Bronchial epithelial cell (primary cell): ENCODE measurements around the gene SNX19. TPM values are rescaled to one million over a fixed set of nuclear protein-coding genes. Genes with fewer than 3 reads are reported as not detected.
A peak's percentile ranks its signal among the peaks of the same experiment; 100 is the strongest.

Source experiments
- DNase-seq: peaks from one replicate; pipeline ENCODE4 v3.0.0-alpha.2; 2010; ENCODE audit warnings: low read depth
- FAIRE-seq: peaks from 2 replicates; lab custom pipeline; 2011; peaks lifted over from hg19 to GRCh38; lab: Jason Lieb, UNC
- H3K27me3 ChIP-seq: 2 replicates; pipeline ENCODE4 v1.5.1; 2011; ENCODE audit warnings: low read length; ENCODE audit not compliant: control insufficient read depth, insufficient read depth
- H3K36me3 ChIP-seq: 2 replicates; pipeline ENCODE4 v1.5.1; 2011; ENCODE audit warnings: low read length; ENCODE audit not compliant: control insufficient read depth, insufficient read depth
- H3K4me3 ChIP-seq: 2 replicates; pipeline ENCODE4 v1.5.1; 2011; ENCODE audit warnings: mild to moderate bottlenecking, low read depth, low read length, control low read depth
- CTCF ChIP-seq: IDR thresholded peaks from 2 replicates; pipeline ENCODE4 v1.5.1; 2011; ENCODE audit warnings: mild to moderate bottlenecking, moderate library complexity, low read length, control low read depth, inconsistent platforms; ENCODE audit not compliant: insufficient read depth, severe bottlenecking
- total RNA-seq: library from RNA; depleted of rRNA; stranded (reverse); fragments of >200 nt; gene quantifications from 2 replicates; pipeline ENCODE4 v1.2.1, GENCODE V29; 2014

SNX19 gene
- total RNA-seq, 1 donor from 2014 or later: 34.8 TPM

DNA sequence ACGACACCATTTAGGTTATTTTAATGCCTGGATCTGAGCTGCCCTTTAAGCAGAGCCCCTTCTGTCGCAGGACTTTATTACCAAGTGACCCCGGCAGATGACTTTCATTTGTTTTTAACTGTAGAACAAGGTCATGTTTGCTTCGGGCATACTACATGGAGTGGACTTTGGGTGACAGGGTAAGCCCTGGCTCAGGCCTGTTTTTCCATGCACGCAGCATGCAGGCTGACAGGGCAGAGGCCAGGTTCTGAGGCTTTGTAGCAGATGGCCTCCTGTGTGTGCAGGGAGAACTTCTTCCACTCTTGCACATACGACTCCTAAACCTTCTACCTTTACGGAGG is 50.5 kb downstream of the SNX19 start:
- DNase-seq: no peak
- H3K36me3 ChIP-seq: no peaks in the 10 kb centered on the region
- H3K4me3 ChIP-seq: no peak overlapping the region
- TF ChIP-seq CTCF: no peak
- H3K27me3 ChIP-seq: no peaks in the 10 kb centered on the region
- no peak for FAIRE-seq

DNA sequence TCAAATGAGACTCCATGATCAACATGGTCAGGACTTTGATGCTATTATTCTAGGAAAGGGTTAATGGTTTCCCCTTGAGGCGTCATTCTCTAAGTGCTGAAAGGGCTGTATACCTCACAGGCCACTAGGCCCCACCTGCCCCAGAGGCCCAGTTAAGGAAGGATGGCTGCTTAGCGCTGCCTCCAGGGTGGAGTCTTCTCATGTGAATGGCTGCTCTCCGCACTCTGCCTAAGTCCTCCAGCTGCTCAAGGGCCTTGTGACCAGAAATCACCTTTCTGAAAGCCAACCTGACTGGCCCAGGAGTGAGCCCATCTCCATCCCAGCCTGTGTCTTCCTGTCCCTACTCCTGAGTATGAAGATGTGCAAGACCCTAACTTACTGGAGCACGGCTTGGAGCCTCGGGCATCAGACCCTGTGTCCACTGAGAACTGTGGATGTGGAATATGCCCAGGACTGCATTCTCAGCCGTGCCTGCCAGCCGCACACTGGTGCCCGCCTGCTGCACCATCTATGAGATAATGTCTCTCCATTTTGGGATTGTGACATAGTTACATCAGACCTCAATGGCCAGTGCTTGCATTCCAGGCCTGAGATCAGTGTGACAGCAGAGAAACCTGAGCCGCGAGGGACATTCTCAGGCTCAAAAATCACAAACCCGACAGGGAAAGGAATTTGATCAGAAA is 51.0 kb downstream of the SNX19 start:
- TF ChIP-seq CTCF: no peak
- DNase-seq: no peak
- FAIRE-seq: no peak
- Histone ChIP-seq H3K4me3 (no peak overlapping the region), H3K36me3 (no peaks in the 10 kb centered on the region), H3K27me3 (no peaks in the 10 kb centered on the region)

DNA sequence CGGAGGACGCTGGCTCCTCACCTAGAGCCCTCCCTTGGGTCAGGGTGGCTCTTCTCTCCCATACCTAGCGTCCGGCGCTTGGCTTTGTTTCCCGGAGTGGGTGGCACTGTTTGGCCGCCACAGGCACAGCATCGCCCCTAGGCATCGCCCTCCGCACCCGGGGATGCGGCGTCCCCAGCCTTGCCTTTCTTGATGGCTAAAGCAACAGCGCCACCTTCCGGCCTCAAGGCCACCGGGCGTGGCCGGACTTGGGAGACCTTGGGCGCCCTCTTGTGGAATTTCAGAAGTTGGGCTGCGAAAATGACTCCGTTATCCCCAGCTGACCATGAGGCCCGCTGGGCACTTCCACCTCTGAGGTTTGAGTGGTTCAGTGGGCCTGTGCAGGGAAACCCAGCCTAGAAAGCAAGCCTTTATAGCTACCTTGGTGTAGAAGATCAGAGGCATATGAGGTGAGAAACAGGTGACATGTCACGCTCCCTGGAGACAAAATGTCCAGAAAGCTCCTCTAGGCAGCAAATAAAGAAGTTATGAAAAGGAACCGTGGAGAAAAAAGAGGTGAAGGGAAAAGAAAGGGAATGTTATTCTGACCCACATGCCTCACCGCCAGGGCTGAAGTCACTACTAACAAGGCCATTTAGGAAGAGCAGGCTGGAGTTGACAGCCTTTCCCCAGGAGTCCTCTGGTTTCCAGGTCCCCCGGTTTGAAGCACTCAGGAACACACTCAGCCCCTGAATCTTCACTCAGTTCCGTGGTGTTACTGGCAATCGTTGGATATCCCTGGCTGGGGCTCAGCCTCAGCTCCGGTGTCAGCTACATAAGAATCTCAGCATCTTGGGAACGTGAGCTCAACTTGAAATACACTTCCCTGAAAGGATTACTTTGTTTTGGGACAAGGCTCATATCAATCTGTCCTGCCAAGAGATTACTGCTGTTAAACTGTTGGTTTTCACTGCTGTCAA is 54.1 kb downstream of the SNX19 start:
- no peak for FAIRE-seq
- DNase-seq: peak; percentile 77
- no peak overlapping the region for H3K4me3 ChIP-seq
- H3K36me3 ChIP-seq: no peaks in the 10 kb centered on the region
- TF ChIP-seq CTCF: peak; percentile 100
- no peaks in the 10 kb centered on the region for H3K27me3 ChIP-seq

DNA sequence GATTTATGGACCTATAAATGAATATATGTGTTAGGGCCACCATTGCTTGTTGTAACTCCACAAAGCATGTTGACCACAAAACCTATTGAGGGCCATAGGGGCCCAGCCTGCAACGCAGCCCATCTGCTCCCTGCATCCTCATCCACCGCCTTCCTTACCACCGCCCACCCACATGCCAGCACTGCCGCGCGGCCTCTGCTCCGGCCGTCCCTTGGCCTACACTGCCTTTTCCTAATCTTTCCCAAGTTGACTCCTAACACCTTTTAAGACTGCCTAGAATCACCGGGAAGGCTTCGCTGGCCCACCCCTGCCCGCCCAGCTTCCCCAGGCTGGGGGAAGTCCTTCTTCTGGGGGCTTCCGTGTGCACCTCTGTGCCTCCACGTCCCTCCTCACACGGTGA is 55.0 kb downstream of the SNX19 start:
- Histone ChIP-seq H3K4me3 (no peak overlapping the region), H3K36me3 (no peaks in the 10 kb centered on the region), H3K27me3 (no peaks in the 10 kb centered on the region)
- DNase-seq (no peak), FAIRE-seq (no peak)
- no peak for TF ChIP-seq CTCF

DNA sequence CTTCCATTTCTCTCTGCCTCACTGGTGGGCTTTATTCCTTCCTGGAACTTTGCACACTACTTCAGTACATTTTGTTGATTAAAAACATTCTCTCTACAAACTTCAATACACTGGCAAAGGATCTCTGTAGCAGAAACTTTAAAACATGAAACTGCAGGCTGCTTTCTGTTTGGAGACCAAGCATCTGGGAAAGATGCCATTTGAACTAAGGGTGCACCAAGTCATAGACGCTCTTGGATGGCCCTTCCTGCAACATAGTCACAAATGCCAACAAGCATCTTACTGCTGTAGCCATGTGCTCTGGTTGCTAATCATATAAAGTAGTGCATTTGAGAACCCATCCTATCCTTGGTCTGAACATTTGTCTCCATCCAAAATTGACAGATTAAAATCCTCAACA is 56.4 kb downstream of the SNX19 start:
- DNase-seq: no peak
- peak; percentile 79 for FAIRE-seq
- H3K27me3 ChIP-seq: no peaks in the 10 kb centered on the region
- H3K4me3 ChIP-seq: no peak overlapping the region
- H3K36me3 ChIP-seq: no peaks in the 10 kb centered on the region
- TF ChIP-seq CTCF: no peak
